GM12878 (cell line): ENCODE data around the gene ZNF25. TPM values are rescaled to one million over a fixed set of nuclear protein-coding genes. Genes with fewer than 3 reads are reported as not detected.

Experiments used
- DPF2 ChIP-seq: fragments of 450-650 bp; IDR thresholded peaks from 2 replicates; pipeline ENCODE4 v1.6.1; 2017; ENCODE audit warnings: mild to moderate bottlenecking
- MTA2 ChIP-seq: fragments of 450-650 bp; IDR thresholded peaks from 2 replicates; pipeline ENCODE4 v1.6.1; 2016; ENCODE audit warnings: low read depth, mild to moderate bottlenecking, moderate library complexity
- MXI1 ChIP-seq: fragments of 150-350 bp; IDR thresholded peaks from 2 replicates; pipeline ENCODE4 v1.6.1; 2011; ENCODE audit warnings: low read depth, mild to moderate bottlenecking, inconsistent platforms, low read length, improper control_type of control experiment
- MYB ChIP-seq: fragments of 150-350 bp; IDR thresholded peaks from 2 replicates; pipeline ENCODE4 v1.6.1; 2014; ENCODE audit warnings: mild to moderate bottlenecking, low read depth, low read length, borderline replicate concordance
- NFIC ChIP-seq: IDR thresholded peaks from 2 replicates; pipeline ENCODE4 v1.6.1; 2012; ENCODE audit warnings: low read depth, mild to moderate bottlenecking, inconsistent platforms, low read length, moderate library complexity
- NFYB ChIP-seq: IDR thresholded peaks from 2 replicates; pipeline ENCODE4 v1.6.1; 2011; ENCODE audit warnings: low read depth, mild to moderate bottlenecking, low read length, improper control_type of control experiment, moderate library complexity; ENCODE audit not compliant: insufficient read depth
- POLR2AphosphoS5 ChIP-seq: IDR thresholded peaks from 2 replicates; pipeline ENCODE4 v1.6.1; 2011; ENCODE audit warnings: mild to moderate bottlenecking, low read length, inconsistent platforms
- RAD51 ChIP-seq: fragments of 450-650 bp; IDR thresholded peaks from 2 replicates; pipeline ENCODE4 v1.6.1; 2016; ENCODE audit warnings: moderate library complexity, mild to moderate bottlenecking, inconsistent platforms
- SP1 ChIP-seq: IDR thresholded peaks from one replicate; pipeline ENCODE4 v1.6.1; 2011; ENCODE audit warnings: low read depth, low read length
- ZNF217 ChIP-seq: fragments of 450-650 bp; IDR thresholded peaks from 2 replicates; pipeline ENCODE4 v1.6.1; 2017; ENCODE audit warnings: antibody characterized with exemption, mild to moderate bottlenecking
- ZNF274 ChIP-seq: IDR thresholded peaks from one replicate; pipeline ENCODE4 v1.8.0; 2011; ENCODE audit not compliant: insufficient read length, insufficient read depth
- polyA plus RNA-seq, 11 experiments: library from polyadenylated mRNA; depleted of rRNA in 4 of 11; unstranded in 6 of 11; stranded (reverse) in 5 of 11; fragments of >200 nt; fragmentation: Nextera tagmentation in 4 of 11; fragmentation: Illumina TruSeq in 1 of 11; extraction: Ambion mirVana in 4 of 11; extraction: Trizol in 1 of 11; gene quantifications; 1 replicate in 1 of 11; 2 replicates in 10 of 11; pipeline versions ENCODE4 v1.2.1 to v1.2.3, GENCODE V29; 2011 to 2016; ENCODE audit warnings: inconsistent platforms in 2 of 11, missing spikeins in 2 of 11, low read depth in 1 of 11
- total RNA-seq, 4 experiments: library from RNA; depleted of rRNA in 3 of 4; stranded (reverse); fragments of >200 nt in 3 of 4; fragmentation: Illumina TruSeq in 1 of 4; extraction: Trizol in 1 of 4; gene quantifications; 2 replicates each; pipeline versions ENCODE4 v1.2.1 to v1.2.3, GENCODE V29; 2013 to 2021
- TF ChIP-seq, protein P1 (sequence below): fragments of 450-650 bp; IDR thresholded peaks from 2 replicates; pipeline ENCODE4 v1.6.1; 2017; ENCODE audit warnings: mild to moderate bottlenecking
- TF ChIP-seq, protein P2 (sequence below): fragments of 450-650 bp; formaldehyde crosslinking; IDR thresholded peaks from 2 replicates; pipeline ENCODE4 v1.5.0; 2022; ENCODE audit warnings: mild to moderate bottlenecking, missing genetic modification characterization
- TF ChIP-seq, protein P3 (sequence below): IDR thresholded peaks from 2 replicates; pipeline ENCODE4 v1.6.1; 2012; ENCODE audit warnings: mild to moderate bottlenecking, low read depth, low read length
- TF ChIP-seq, protein P4 (sequence below): IDR thresholded peaks from 2 replicates; pipeline ENCODE4 v1.6.1; 2012; ENCODE audit warnings: improper control_type of control experiment, low read depth, low read length; ENCODE audit not compliant: insufficient replicate concordance

The ZNF25 gene
- total and polyA plus RNA-seq, 10 of the 15 experiments (the other 5 are each of a cell fraction or from before 2014, with no cell fraction given) = 1.0 to 6.8 (median 3.2) TPM

DNA sequence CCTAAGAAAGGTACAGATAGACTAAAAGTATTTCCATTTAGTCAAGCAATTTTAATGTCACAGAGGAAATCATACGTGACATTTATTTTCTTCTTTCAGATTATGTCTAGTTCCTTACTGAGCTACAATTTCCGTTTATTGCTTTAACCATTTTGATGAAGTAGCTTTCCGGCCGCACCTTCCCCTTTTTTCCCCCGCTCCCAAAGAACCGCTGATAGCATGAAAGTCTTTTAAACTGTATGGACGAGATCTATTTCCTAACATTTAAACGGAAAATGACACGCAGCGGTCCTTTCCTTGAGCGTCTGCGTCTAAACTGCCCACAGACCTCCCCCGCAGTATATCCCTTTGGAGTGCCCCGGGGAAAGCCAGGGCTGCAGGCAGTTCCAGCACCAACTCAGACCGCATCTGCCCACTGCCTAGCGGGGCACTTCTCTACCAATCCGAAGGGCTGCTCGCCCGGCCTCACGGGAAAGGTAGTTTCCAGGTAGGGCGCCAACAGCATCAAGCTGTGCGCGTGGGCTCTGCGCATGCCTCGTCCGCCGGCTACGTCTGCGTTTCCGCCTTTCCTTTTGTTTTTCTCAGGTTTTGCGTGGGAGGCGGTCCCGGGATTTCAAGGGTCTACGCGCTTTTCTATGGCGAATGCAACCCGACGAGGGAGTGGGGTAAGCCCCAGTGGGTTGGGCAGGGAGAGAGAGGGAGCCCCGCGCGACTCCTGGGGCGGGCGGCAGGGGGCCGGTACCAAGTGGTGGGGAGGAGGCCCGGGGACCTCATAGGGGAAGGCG, 33.9 kb upstream of the ZNF25 start, which contains the start of gene ZNF33A (continued):
- TF ChIP-seq RAD51 (no peak), MXI1 (peak; percentile 34; the same call in 1 of the 2 replicates), ZNF274 (no peak), ZNF217 (peak; percentile 42; the same call in 1 of the 2 replicates), NFYB (peak; percentile 55; the same call in 1 of the 2 replicates), MYB (no peak), POLR2AphosphoS5 (peak; percentile 20; the same call in 1 of the 2 replicates), NFIC (peak; percentile 25; the same call in 1 of the 2 replicates), DPF2 (no peak; the same call in 1 of the 2 replicates), SP1 (peak; percentile 43), MTA2 (peak; percentile 54; the same call in 1 of the 2 replicates)
- TF ChIP-seq, protein P1, sequence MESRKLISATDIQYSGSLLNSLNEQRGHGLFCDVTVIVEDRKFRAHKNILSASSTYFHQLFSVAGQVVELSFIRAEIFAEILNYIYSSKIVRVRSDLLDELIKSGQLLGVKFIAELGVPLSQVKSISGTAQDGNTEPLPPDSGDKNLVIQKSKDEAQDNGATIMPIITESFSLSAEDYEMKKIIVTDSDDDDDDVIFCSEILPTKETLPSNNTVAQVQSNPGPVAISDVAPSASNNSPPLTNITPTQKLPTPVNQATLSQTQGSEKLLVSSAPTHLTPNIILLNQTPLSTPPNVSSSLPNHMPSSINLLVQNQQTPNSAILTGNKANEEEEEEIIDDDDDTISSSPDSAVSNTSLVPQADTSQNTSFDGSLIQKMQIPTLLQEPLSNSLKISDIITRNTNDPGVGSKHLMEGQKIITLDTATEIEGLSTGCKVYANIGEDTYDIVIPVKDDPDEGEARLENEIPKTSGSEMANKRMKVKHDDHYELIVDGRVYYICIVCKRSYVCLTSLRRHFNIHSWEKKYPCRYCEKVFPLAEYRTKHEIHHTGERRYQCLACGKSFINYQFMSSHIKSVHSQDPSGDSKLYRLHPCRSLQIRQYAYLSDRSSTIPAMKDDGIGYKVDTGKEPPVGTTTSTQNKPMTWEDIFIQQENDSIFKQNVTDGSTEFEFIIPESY = no peak
- TF ChIP-seq, protein P2, sequence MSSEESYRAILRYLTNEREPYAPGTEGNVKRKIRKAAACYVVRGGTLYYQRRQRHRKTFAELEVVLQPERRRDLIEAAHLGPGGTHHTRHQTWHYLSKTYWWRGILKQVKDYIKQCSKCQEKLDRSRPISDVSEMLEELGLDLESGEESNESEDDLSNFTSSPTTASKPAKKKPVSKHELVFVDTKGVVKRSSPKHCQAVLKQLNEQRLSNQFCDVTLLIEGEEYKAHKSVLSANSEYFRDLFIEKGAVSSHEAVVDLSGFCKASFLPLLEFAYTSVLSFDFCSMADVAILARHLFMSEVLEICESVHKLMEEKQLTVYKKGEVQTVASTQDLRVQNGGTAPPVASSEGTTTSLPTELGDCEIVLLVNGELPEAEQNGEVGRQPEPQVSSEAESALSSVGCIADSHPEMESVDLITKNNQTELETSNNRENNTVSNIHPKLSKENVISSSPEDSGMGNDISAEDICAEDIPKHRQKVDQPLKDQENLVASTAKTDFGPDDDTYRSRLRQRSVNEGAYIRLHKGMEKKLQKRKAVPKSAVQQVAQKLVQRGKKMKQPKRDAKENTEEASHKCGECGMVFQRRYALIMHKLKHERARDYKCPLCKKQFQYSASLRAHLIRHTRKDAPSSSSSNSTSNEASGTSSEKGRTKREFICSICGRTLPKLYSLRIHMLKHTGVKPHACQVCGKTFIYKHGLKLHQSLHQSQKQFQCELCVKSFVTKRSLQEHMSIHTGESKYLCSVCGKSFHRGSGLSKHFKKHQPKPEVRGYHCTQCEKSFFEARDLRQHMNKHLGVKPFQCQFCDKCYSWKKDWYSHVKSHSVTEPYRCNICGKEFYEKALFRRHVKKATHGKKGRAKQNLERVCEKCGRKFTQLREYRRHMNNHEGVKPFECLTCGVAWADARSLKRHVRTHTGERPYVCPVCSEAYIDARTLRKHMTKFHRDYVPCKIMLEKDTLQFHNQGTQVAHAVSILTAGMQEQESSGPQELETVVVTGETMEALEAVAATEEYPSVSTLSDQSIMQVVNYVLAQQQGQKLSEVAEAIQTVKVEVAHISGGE = no peak
- TF ChIP-seq, protein P3, sequence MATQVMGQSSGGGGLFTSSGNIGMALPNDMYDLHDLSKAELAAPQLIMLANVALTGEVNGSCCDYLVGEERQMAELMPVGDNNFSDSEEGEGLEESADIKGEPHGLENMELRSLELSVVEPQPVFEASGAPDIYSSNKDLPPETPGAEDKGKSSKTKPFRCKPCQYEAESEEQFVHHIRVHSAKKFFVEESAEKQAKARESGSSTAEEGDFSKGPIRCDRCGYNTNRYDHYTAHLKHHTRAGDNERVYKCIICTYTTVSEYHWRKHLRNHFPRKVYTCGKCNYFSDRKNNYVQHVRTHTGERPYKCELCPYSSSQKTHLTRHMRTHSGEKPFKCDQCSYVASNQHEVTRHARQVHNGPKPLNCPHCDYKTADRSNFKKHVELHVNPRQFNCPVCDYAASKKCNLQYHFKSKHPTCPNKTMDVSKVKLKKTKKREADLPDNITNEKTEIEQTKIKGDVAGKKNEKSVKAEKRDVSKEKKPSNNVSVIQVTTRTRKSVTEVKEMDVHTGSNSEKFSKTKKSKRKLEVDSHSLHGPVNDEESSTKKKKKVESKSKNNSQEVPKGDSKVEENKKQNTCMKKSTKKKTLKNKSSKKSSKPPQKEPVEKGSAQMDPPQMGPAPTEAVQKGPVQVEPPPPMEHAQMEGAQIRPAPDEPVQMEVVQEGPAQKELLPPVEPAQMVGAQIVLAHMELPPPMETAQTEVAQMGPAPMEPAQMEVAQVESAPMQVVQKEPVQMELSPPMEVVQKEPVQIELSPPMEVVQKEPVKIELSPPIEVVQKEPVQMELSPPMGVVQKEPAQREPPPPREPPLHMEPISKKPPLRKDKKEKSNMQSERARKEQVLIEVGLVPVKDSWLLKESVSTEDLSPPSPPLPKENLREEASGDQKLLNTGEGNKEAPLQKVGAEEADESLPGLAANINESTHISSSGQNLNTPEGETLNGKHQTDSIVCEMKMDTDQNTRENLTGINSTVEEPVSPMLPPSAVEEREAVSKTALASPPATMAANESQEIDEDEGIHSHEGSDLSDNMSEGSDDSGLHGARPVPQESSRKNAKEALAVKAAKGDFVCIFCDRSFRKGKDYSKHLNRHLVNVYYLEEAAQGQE = no peak
- TF ChIP-seq, protein P4, sequence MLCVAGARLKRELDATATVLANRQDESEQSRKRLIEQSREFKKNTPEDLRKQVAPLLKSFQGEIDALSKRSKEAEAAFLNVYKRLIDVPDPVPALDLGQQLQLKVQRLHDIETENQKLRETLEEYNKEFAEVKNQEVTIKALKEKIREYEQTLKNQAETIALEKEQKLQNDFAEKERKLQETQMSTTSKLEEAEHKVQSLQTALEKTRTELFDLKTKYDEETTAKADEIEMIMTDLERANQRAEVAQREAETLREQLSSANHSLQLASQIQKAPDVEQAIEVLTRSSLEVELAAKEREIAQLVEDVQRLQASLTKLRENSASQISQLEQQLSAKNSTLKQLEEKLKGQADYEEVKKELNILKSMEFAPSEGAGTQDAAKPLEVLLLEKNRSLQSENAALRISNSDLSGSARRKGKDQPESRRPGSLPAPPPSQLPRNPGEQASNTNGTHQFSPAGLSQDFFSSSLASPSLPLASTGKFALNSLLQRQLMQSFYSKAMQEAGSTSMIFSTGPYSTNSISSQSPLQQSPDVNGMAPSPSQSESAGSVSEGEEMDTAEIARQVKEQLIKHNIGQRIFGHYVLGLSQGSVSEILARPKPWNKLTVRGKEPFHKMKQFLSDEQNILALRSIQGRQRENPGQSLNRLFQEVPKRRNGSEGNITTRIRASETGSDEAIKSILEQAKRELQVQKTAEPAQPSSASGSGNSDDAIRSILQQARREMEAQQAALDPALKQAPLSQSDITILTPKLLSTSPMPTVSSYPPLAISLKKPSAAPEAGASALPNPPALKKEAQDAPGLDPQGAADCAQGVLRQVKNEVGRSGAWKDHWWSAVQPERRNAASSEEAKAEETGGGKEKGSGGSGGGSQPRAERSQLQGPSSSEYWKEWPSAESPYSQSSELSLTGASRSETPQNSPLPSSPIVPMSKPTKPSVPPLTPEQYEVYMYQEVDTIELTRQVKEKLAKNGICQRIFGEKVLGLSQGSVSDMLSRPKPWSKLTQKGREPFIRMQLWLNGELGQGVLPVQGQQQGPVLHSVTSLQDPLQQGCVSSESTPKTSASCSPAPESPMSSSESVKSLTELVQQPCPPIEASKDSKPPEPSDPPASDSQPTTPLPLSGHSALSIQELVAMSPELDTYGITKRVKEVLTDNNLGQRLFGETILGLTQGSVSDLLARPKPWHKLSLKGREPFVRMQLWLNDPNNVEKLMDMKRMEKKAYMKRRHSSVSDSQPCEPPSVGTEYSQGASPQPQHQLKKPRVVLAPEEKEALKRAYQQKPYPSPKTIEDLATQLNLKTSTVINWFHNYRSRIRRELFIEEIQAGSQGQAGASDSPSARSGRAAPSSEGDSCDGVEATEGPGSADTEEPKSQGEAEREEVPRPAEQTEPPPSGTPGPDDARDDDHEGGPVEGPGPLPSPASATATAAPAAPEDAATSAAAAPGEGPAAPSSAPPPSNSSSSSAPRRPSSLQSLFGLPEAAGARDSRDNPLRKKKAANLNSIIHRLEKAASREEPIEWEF = no peak
